AG09319 (cell line): ENCODE measurements around the gene NCOA1.
"Not testable (repeated sequence)": the region's sequence is repeated elsewhere in the genome, so short reads cannot be mapped to it uniquely, and the experiment has no call there.

Experiments used
- DNase-seq: peaks from one replicate; pipeline ENCODE4 v3.0.0-alpha.2; 2010; ENCODE audit warnings: low read depth; ENCODE audit errors: extremely low read depth
- TF ChIP-seq, protein P1 (sequence below): IDR thresholded peaks from 2 replicates; pipeline ENCODE4 v1.5.1; 2011; ENCODE audit warnings: low read depth, mild to moderate bottlenecking, inconsistent platforms, low read length, moderate library complexity

The NCOA1 gene

DNA sequence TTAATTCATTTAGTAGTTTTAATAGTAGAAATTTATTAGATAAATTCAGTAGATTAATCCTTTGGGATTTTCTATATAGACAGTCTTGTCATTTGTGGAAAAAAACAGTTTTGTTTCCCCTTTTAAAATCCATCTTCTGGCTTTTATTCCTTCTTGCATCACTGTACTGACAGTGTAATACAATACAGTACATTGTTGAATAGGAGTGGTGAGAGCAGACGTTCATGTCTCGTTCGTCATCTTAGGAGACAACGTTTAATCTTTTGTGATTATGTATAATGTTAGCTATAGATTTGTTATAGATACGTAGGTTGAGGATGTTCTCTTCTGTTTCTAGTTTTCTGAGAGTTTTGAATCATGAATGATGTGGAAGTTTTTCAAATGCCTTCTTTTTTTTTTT is 61.8 kb downstream of the NCOA1 start:
- DNase-seq: no peak
- TF ChIP-seq, protein P1, sequence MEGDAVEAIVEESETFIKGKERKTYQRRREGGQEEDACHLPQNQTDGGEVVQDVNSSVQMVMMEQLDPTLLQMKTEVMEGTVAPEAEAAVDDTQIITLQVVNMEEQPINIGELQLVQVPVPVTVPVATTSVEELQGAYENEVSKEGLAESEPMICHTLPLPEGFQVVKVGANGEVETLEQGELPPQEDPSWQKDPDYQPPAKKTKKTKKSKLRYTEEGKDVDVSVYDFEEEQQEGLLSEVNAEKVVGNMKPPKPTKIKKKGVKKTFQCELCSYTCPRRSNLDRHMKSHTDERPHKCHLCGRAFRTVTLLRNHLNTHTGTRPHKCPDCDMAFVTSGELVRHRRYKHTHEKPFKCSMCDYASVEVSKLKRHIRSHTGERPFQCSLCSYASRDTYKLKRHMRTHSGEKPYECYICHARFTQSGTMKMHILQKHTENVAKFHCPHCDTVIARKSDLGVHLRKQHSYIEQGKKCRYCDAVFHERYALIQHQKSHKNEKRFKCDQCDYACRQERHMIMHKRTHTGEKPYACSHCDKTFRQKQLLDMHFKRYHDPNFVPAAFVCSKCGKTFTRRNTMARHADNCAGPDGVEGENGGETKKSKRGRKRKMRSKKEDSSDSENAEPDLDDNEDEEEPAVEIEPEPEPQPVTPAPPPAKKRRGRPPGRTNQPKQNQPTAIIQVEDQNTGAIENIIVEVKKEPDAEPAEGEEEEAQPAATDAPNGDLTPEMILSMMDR: no peak

DNA sequence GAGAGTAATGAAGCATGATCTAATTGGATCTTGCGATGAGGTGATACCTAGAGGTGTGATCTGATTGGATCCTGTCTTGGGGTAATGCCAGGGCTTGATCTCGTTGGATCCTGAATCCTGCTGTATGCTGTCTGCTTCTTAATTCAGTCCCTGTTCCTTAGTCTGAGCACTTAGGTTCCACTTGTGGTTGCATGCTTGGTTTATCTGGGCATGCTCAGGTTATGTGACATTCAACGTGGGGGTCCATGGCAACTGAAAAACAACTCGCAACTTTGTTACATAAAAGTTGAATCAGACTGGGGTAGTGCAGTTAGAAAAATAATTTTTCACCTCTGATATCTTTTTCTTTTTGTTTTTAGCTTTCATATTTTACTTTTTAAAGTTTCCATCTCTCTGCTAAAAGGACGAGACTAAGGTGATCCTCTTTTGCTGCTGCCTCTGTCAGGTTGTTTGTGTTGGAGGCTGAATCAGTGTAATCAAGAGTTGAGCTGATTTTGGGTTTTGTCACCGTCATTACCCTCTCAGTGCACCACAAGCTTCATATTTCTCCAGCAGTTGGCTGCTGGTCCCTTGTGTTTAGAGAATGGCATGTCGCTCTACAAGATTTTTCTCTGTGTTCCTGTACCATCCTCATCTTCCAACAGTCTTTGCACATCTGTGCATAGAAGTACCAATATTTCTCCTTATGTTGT is 67.9 kb downstream of the NCOA1 start:
- DNase-seq: no peak
- TF ChIP-seq, protein P1: no peak

- TF ChIP-seq, protein P1: no peak
- peak; percentile 14 for DNase-seq
Observed at GRCh38 chr2:24559473-24560113, 68.5 kb downstream of the NCOA1 start.

DNA sequence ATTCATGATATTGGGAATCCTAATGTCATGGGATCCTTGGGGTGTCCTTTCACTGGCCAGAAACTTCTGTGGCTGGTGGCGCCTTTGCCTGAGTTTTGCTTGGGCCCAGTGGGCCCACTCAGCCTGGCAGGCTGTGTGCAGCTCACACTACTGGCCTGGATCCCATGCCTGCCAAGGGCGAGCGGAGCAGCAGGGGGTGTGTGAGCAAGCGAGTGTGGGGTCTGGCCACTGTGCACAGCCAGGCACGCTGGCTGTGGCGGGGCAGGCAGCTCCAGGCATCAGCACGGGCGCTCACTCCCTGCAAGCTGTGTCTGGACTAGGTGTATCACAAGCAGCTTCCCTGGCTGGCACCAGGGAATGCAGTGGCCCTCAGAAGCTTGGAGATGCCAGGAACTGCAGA is 74.5 kb downstream of the NCOA1 start:
- TF ChIP-seq, protein P1: no peak

GRCh38 chr2:24566209-24566608 is 75.2 kb downstream of the NCOA1 start:
- TF ChIP-seq, protein P1: no peak

More for the DNA sequence above, 74.5 kb downstream of the NCOA1 start:
- no peak for DNase-seq

DNA sequence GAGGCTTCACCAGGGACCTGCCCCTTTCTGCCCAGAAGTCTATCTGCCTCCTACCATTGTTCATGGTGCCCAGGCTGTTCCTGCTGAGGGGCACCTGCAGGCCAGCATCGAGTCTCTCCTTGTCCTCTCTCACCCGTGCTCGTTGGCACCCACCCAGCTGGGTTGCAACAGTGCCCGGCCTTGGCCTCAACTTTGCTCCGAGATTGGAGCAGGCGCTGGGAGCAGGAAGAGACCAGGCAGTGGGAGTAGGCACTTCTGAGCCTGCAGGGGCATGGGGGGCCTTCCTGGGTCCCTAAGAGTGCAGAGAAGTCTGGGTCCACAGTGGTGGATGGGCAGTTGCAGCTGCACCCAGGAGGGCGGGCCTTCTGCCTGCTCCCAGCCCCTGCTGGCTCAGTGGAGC is 75.6 kb downstream of the NCOA1 start:
- TF ChIP-seq, protein P1: no peak
- no peak for DNase-seq

More at GRCh38 chr2:24566209-24566608, 75.2 kb downstream of the NCOA1 start:
- DNase-seq: no peak

DNA sequence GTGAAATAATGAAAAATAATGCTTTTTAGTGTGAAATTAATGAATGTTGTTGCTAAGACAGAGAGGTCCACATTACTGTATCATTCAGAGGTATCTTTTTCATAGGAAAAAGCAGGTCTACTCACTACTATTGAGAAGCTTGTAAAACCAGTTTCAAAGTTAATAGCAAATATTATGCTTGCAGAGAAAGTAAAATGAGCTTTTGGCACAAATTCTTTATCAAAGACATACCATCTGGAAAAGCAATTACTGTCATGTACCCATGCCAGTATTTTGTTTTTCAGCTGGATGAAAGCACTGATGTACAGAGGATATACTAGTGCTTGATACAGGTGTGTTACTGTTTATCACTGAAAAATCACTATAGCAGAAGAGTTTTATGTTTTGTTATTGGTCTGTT is 77.5 kb downstream of the NCOA1 start:
- no peak for DNase-seq
- TF ChIP-seq, protein P1: no peak

DNA sequence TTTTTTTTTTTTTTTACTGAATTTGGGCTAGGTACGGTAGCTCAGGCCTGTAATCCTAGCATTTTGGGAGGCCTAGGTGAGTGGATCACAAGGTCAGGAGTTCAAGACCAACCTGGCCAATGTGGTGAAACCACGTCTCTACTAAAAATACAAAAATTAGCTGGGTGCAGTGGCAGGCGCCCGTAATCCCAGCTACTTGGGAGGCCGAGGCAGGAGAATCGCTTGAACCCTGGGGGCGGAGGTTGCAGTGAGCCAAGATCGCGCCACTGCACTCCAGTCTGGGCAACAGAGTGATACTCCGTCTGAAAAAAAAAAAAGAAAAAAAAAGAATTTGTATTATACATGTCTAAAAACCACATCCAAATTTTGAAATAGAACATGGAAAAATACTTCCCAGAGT is 78.5 kb downstream of the NCOA1 start:
- not testable (repeated sequence) for DNase-seq
